Measurements from ENCODE around the gene RGS13.

GRCh38 chr1:192654120-192654519 lies 18.2 kb downstream of the RGS13 start:
- TF ChIP-seq CTCF (IDR thresholded peaks at IDR 0.05 in 2 of 3, conservative IDR thresholded peaks at IDR 0.05 in 1 of 3; ENCODE audit: control insufficient read depth in 2 of 3, extremely low read depth in 1 of 3, insufficient read depth in 1 of 3, low read depth in 3 of 3, low read length in 3 of 3) (no peak), FOXM1 (IDR thresholded peaks at IDR 0.05; ENCODE audit: low read depth, low read length) (no peak), ZZZ3 (IDR thresholded peaks at IDR 0.05; ENCODE audit: control insufficient read depth, insufficient read length, low read depth) (no peak), MYC (IDR thresholded peaks at IDR 0.05; ENCODE audit: insufficient read depth, insufficient read length, insufficient replicate concordance, low read length, severe bottlenecking) (no peak)
